GM18870 (cell line): ENCODE results near the gene ARF1.

Experiments
- ATAC-seq: cut with Tn5 transposase; IDR thresholded peaks from one replicate; pipeline ENCODE4 v1.9.1; 2021; ENCODE audit warnings: moderate library complexity; ENCODE audit not compliant: unreplicated experiment

Gene ARF1

DNA sequence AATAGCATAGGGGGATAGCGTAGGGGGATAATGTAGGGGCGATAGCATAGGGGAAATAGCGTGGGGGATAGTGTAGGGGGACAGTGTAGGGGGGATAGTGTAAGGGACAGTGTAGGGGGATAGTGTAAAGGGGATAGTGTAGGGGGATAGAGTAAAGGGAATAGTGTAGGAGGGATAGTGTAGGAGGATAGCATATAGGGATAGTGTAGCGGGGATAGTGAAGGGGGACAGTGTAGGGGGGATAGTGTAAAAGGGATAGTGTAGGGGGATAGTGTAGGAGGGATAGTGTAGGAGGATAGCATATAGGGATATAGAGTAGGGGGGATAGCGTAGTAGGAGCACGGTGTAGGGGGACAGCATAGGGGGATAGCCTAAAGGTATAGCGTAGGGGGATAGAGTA lies 14.1 kb upstream of the ARF1 start:
- ATAC-seq, result no peak

DNA sequence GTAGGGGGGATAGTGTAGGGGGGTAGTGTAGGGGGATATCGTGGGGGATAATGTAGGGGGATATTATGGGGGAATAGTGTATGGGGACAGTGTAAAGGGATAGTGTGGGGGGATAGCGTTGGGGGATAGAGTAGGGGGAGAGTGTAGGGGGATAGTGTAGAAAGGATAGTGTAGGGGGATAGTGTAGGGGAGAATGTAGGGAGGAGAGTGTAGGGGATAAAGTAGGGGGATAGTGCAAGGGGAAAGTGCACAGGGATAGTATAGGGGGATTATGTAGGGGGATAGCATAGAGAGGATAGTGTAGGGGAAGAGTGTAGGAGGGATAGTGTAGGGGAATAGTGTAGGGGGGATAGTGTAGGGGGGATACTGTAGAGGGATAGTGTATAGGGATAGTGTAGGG lies 12.3 kb upstream of the ARF1 start:
- ATAC-seq, result no peak

DNA sequence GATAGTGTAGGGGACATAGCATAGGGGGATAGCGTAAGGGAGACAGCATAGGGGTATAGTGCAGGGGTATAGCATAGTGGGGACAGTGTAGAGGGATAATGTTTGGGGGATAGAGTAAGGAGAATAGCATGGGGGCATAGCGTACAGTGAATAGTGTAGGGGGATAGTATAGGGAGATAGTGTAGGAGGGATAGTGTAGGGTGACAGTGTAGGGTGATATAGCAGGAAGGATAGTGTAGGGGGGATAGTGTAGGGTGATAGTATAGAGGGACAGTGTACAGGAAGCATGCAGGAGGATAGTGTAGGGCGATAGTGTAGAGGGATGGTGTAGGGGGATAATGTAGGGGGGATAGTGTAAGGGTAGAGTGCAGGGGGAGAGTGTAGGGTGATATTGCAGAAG lies 11.7 kb upstream of the ARF1 start:
- no peak for ATAC-seq

DNA sequence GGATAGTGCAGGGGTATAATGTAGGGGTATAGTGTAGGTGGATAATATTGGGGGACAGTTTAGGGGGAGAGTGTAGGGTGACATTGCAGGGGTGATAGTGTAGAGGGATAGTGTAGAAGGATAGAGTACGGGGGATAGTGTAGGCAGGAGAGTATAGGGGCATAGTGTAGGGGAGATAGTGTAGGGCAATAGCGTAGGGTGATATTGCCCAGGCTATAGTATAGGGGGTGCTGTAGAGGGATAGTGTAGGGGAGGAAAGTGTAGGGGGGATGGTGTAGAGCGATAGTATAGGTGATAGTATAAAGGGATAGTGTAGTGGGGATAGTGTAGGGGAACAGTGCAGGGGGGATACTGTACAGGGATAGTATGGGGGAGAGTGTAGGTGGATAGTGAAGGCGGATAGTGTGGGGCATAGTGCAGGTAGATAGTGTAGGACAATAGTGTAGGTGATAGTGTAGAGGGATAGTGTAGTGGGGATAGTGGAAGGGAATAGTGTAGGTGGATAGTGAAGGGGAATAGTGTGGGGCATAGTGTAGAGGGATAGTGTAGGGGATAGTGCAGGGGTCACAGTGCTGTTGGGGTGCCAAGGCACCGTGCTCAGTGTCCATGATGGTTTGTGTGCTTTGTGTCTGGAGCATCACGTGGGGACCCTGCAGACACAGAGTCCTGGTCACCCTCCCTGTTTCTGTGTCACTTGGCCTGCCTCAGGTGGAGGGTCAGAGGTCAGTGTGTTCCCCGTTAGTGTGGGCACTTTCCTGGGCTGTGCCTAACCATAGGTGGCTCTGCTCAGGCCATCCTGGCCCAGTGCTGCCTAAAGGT lies 10.5 kb upstream of the ARF1 start:
- no peak for ATAC-seq

DNA sequence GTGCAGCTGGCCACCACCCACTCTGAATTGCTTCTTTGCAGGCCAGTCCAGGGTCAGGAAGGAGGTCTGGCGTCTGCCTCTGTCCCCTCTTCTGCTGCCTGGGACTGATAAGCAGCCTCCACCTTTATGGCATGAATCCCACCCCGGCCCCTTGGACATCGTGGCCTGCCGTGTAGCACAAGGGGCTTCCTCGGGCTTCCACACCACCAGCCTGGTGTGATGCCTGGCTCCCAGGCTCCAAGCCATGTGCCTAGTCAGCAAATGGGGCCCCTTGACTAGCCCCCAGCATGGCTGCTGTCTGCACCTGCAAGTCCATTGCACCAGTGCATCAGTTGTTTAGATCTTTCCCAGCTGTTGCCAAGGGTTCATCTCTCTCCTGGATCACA lies 9.9 kb upstream of the ARF1 start:
- ATAC-seq, result no peak

DNA sequence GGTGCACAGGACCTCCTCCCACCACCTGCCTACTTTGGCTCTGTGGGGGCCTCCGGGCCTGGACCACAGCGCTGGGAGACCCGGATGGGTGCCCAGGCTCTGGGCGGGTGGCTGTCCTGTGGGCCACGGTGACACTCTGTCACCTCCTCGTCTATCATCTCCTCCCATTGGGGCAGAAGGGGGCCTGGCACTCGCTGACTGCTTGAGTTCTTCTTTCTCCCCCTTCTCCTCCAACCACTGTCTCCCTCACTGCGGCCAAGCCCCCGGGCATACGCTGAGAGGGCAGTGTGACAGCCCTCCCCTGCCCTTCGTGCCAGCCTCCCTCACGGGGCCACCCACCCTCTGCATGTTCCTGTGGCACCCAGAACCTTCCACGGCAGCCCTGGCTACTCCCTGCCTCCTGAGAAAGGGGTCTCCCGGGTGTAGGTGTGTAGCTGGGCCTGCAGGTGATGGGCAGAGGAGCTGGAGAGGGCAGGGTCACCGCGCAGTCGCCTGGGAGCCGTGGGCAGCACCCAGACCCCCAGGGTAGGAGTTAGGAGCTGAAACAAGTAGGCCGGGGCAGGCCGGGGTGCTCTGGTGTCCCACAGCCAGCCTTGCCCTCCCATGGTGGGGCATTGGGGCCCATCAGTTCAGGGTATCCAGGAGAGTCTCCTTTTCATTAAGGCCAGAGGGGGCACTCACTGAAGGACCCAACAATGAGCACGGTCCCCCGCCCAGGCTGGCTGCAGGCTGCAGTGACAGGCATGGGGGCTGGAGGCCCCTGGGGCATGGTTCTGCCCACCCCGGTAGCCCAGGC lies 9.2 kb upstream of the ARF1 start:
- ATAC-seq, result no peak

DNA sequence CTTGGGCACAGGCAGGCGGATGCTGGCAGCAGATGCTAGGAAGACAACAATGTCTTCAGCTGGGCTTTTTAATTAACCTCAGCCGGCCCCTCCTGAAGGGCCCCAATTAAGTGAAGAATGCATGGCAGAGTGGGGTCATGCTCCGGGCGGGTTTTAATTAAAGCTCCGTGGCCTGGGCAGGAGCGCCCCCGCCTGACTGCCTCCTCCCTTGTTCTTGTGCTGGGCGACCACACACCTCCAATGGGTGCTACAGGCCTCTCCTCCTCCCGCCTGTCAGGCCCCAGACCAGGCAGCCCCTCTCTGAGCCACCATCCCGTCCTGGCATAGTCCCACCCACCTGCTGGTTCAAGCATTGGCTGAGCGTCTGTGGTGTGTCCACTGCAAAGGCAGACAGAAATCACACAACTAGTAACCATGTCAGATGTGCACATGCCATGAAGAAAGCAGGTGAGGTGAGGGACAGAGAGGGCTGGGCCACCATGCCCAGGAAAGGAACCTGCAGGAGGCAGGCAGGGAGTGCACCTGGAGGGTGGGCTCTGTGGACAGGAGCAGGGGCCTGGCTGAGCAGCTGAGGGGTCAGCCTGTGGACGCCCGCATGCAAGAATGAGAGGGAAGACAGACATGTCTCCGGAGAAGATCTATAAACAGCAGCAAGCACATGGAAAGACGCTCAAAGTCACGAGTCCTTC lies 8.5 kb upstream of the ARF1 start:
- no peak for ATAC-seq

DNA sequence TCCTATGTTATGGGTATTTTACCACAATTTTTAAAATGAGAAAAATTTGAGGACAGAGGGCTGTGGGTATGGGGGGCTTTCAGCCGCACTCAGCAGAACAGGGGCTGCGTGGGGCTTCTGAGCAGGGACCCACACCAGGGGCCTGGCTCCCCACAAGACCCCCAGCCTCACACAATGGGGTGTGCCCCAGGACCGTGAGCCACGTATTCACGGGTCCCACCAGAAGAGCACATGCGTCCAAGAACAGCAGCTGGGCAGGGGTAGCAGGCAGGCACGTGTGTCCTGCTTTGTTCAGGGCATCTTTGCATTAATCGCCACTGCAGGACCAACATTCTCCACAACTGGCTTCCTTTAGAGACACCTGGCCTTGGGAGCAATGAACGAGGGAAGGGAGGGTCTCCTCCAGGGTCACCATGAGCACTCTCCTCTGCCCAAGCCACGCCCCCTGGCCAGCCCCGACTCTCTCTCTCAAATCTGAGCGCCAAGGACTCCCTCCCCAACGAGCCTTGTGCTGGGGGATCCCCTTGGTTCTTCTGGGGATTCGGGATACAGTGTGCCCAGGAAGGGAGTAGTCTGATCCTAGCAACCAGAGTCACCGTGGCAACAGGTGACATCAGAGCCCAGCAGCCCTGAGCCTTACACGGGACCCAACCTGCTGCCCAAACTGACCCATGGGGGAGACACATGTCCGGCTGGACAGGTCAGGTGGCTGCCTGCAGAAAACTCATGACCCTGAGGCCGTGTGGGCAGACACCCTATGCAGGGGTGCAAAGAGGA lies 7.4 kb upstream of the ARF1 start:
- no peak for ATAC-seq

DNA sequence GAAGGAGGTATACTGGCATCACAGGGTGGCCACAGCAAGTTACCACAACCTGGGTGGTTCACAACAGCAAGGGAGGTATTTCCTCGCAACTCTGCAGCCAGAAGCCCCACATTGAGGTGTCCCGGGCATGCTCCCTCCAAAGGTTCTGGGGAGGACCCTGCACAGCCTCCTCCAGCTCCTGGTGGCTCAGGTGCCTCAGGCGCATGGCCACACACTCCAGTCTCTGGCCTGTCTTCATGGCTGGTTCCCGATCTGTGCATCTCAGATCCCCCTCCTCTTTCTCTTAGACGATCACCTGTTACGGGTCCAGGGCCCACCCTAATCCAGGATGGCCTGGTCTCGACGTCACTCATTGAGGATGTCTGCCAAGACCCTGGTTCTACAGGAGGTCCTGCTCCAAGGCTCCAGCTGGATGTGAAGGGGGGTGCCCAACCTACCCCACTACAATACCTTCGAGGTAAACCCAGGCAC lies 6.7 kb upstream of the ARF1 start:
- ATAC-seq, result no peak

DNA sequence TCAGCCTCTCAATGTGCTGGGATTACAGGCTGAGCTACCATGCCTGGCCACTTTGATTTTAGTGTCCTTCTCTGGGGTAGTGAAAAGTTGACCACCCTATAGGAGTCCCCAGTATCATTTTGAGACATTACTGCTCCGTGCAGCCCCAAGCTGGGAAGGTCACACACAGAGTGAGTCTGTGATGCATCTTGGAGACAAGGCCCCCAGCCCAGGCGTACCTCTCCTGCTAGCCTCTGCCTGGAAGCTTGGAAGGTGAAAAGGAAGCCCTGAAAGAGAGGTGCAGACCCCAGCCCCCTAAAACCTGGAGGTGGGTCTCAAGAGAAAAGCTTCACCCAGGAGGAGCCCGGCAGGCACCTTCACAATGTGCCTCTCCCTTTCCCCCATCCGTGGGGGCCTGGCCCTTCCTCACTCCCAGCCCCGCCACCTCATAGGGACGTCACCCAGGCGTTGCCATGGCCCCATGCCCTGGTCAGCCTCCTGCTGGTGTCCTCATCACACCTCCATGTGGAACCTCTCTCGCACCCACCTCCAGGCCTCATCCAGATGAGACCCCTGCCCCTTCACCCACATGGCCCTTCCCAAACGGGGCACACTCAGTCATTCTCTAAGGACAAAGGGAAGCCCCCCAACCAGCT lies 5.6 kb upstream of the ARF1 start:
- ATAC-seq, result no peak

DNA sequence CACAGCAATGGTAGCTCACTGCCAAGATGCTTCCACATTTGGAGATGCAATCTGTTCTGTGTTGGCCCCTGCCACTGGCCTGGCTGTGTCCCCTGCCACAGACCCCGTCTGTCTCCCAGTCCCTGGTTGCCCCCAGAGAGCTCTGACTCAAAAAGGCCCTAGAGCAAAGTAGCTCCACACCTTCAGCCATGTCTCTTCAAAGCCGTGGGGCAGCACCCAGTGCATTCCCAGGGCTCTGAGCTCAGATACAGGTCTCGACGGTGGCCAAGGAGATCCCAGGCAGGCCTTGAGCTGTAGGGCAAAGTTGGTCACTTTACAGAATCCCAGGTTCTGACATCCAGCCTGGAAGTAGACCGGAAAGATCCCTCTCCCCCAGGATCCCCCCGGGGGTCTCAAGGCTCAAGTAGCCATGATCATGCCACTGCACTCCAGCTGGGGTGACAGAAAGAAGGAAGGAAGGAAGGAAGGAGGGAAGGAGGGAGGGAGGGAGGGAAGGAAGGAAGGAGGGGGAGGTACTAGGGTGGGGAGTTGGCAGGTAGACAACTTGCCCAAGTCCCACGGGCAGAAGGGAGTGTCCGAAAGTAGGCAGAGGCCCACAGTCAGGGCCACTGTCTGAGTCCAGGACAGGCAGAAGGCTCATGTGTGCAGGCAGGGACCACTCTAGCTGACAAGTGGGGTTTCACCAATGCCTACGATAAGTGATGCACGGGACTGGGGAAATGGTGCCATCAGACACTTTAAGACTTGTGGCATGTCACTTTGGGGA lies 4.8 kb upstream of the ARF1 start:
- no peak for ATAC-seq

DNA sequence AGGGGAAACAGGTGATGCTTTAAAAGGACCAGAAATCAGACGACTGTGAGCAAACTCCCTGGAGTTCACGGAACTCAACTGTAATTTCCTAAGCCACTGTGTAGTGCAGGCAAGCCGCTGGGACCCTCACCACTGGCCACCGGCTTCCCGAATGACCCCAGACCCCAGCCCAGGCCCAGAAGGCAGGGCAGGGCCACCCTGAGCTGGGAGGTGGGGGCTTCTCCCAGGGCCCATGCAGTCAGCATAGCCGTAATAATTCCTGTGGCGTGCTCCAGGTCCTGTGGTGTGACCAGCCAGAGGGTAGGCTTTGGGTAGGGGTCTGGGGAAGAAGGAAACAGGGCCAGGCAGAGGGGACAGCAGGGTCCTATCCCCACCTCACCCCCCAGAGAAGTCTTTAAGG lies 3.5 kb upstream of the ARF1 start:
- ATAC-seq, result no peak

DNA sequence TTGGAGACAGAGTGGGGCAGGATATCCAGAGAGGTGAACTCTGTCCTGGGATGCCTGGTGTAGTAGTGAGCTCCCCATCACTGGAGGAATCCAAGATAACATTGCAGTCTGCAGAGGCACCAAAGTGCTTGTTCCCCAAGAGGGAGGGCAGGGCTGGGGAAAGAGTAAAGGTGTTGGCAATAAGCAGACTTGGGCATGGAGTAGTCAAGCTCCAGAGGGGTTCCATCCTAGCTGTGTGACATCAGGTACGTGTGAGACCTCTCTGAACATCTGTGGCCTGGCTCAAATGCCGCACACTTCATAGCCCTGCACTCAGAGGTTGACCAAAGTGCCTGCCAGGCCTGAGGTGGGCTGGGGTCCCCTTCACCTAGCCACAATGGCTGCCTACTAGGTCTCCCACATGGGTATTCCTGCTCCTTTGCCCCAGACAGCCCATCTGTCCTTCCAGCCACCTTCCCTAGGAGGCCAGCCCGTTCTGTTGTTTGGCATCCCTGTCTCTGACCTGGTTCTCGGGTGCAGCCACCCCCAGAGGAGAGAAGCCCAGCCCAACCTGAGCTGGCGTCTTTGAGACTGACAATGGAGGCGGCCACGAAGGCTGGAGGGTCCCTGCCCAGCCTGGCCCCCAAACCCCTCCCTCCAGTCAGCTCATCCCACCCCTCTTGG lies 2.8 kb upstream of the ARF1 start:
- ATAC-seq, result no peak

DNA sequence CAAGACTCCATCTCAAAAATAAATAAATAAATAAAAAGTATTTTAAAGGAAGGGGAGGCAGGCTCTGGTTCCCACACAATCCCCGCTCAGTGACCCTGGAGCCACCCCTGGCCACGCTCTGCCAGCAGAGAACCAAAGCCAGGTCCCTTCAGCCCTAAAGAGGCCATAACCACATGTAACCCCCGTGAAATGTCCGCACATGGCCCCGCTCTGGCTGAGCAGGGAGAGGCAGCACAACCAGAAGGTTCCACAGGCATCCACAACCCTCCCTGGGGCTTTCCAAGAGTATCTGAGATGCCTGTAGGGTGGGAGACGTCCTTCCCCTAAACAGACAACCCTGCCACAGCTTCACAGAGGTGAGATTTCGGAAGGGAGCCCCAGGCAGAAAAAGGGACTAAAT lies 1.4 kb upstream of the ARF1 start:
- no peak for ATAC-seq

DNA sequence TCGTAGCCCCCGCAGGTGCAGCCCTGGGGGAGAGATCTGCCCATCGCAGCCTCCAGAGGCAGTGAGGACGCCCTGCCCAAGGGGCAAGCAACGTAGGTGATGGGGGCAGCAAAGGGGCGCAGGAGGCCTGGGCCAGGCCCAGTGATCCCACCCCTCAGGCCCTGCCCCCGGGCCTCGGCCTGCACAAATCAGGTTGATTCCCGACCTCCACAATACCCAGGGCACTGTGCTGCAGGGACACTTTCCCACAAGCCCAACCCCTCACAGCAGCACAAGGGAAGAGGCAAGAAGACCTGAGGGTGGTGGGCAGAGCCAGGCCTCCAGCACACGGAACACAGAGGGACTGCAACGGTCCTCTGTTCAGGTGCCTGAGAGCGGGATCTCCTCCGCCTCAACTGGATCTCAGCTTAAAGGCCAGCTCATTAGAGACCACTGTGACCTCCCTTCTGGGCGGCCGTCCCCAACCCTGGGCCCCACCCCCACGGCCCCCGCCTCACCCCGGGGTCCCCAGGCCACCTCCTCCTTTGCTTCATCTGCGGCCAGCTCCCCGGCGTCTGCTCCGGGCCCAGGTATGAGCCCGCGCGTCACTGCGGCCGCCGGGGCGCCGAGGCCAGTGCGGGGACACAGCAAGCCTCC lies 812 bp upstream of the ARF1 start:
- ATAC-seq, result peak; percentile 23

DNA sequence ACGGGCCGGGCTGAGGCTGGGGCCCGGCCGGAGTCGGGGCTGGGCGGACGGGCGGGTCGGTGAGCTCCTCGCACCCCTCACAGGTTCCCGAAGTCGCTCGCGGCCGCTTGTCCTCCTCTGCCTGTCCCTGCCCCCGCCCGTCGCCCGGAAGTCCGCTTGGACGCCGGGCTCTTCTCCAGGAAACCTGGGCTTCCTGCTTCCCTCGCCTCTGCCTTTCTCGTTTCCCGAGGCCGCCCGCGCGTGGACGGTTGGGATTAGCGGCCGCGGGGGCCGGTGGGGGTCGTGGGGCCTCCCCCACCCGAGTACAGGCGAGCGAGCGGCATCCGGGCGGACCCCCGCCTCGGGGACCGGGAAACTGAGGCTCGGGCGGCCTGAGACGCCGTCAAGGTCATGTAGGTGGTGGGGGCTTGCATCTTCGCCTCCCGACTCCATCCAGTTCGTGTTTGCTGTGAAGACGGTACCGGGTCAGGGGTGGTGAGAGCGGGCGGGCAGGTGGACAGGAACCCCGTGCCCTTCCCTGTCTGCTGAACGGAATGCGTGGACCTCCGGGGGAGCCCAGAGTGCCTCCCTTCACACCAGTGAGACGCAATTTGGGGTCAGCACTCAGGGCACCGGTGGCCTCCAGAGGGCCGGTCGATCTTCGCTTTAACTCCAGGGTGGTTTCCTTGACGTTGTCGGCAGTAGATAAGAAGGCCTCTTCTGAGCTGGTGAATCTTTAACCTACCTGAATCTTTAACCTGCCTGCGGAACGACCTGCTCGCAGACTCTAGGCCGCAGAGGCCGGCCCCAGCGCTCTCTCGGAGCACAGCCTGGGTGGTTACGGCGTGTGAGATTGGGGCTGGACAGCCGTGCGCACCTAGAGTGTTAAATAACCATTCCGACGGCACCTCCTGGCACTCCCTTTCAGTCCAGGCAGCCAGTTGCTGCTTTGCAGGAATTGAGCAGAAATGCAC lies 686 bp downstream of the ARF1 start:
- ATAC-seq, result no peak

DNA sequence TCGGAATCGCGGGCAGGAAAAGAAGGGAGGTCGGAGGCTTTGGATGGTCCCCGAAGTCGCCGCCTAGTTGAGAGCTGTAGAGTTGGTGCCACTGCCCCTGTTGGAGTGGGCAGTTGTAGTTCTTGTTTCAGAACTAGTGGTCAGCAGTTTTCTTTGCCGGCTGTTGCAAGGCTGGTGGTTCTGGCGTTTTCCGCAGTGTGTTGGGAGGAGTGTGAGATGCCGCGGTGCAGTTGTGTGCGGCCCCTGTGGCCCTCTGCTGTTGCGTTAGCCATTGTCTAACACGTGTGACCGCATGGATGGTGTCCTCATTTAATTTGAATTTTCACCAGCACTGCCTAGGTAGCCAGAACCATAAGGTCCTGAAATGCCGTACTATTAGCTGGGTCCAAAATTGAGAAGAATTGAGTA lies 1.4 kb downstream of the ARF1 start:
- ATAC-seq, result no peak

DNA sequence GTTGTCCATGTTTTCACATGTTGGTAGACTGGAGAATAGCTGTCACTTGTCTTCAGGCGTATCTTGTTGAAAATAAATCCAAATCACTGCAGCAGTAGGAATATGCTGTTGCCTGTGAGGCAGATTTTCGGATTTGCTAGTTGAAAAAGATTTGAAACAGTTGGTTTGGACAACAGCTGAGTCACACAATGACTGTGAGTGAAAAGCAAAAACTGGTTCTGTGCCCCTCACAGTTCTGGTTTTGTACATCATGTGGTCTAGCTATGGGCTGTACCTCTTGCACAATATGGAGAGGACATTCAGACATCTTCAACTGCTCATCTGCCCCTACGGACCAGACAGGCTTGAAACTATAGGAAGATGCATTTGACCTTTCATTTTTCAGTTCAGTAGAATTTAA lies 1.8 kb downstream of the ARF1 start:
- no peak for ATAC-seq
